Body of pancreas (tissue), 4 donors: ENCODE data around the gene GPX3. TPM values are rescaled to one million over a fixed set of nuclear protein-coding genes. Genes with fewer than 3 reads are reported as not detected.

ENCODE experiments used
- ATAC-seq: fragments of 150-250 bp; one replicate; pipeline ENCODE4 v1.9.1; 2016
- DNase-seq, 4 donors: peaks; one replicate each; pipeline ENCODE4 v3.0.0-alpha.2; 2019
- H3K27ac ChIP-seq, 4 donors: fragments of 200-600 bp; sonication (generic); 1 replicate in 3 of 4; 2 replicates in 1 of 4; pipeline versions ENCODE4 v1.5.1 to v1.6.1; 2016 to 2019; ENCODE audit warnings: mild to moderate bottlenecking in 1 of 4, mixed read lengths in 1 of 4, moderate library complexity in 1 of 4
- H3K27me3 ChIP-seq, 2 donors: fragments of 200-600 bp; sonication (generic); one replicate each; pipeline ENCODE4 v1.6.0; 2016; ENCODE audit warnings: mild to moderate bottlenecking in 1 of 2
- H3K36me3 ChIP-seq, 2 donors: fragments of 200-600 bp; sonication (generic); replicated peaks in 1 of 2; 2 replicates each; pipeline ENCODE4 v1.5.1; 2016; ENCODE audit warnings: low read depth in 2 of 2; ENCODE audit not compliant: insufficient read depth in 1 of 2
- H3K4me1 ChIP-seq: fragments of 200-600 bp; sonication (generic); one replicate; pipeline ENCODE4 v1.6.0; 2016
- H3K4me3 ChIP-seq, 2 donors: fragments of 200-600 bp; sonication (generic); 1 replicate in 1 of 2; 2 replicates in 1 of 2; pipeline ENCODE4 v1.5.1; 2016 to 2019
- H3K9me3 ChIP-seq, 3 donors: fragments of 200-600 bp; sonication (generic); 1 replicate in 2 of 3; 2 replicates in 1 of 3; pipeline ENCODE4 v1.5.1; 2016
- CTCF ChIP-seq, 7 experiments: fragments of 450-650 bp in 4 of 7; fragments of 200-600 bp in 3 of 7; sonication (generic) in 3 of 7; IDR thresholded peaks; one replicate each; pipeline ENCODE4 v1.5.1; 2016 to 2019; ENCODE audit warnings: antibody characterized with exemption in 7 of 7
- POLR2A ChIP-seq, 3 donors: fragments of 450-650 bp; IDR thresholded peaks; one replicate each; pipeline ENCODE4 v1.6.1; 2016; ENCODE audit warnings: antibody characterized with exemption in 3 of 3, mild to moderate bottlenecking in 2 of 3
- WGBS, 2 donors: methylation state at CpG; one replicate each; pipeline ENCODE4 v1.1.5; 2017; 5-methylcytosine and 5-hydroxymethylcytosine counted together
- intact Hi-C: fragments of 100-400 bp; cut with DNase I; formaldehyde crosslinking; loops from one replicate; pipeline ENCODE4 v1.15.1; 2023
- total RNA-seq, 2 donors: library from RNA; depleted of rRNA; stranded (reverse); fragments of >200 nt; gene quantifications; one replicate each; pipeline ENCODE4 v1.1.0, GENCODE V29; 2016

GPX3 gene
- total RNA-seq, 2 donors from 2014 or later, result 686 to 1,482 TPM

DNA sequence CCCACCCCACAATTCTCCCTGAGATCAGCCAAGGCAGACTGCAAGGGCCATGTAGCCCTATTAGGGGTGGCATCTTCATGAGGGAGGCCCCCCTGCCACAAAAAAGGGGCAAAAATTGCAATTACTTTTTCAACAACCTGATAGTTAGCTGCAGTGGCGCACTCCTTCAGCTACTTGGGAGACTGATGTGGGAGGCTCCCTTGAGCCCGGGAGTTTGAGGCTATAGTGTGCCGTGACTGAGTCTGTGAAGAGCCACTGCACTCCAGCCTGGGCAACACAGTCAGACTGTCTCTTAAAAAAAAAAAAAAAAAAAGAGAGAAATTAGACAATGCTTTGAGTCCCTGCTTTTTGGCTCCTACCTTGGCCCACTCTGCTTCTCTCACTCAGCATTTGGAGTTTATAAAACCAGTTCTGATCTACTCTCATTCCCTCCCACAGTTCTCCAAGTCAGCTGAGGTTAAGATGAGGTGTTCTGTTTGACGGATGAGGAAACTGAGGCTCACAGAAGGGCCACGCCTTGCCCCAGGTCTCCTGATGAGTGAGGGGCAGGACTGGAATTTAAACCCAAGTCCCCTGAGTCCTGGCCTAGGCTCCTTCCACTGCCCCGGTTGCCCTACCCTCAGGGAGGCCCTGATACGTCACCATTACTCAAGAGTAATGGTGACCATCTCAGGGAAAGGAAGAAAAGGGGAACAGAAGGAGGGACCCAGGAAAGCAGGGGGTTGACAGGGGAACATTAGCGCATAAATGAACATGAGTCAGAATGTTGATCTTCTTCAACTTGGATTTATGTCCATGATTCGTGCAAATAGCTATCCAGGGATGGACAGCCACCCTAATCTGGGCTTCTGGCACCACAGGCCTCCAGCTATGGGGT lies 9.0 kb downstream of the GPX3 start:
- Histone ChIP-seq H3K4me1 (peaks cover 5% of the 10 kb centered on the region), H3K27ac (no peak overlapping the region), H3K9me3 (no peaks in the 10 kb centered on the region), H3K36me3 (peaks cover 3 to 37% of the 10 kb centered on the region in 2 donors), H3K27me3 (no peaks in the 10 kb centered on the region), H3K4me3 (no peak overlapping the region)
- TF ChIP-seq POLR2A (IDR thresholded peaks at IDR 0.05), result peak in 1 of 3 donors; percentile 4
- no peak for TF ChIP-seq CTCF (IDR thresholded peaks at IDR 0.05)
- DNase-seq, result peak in 1 of 4 donors; percentile 8
- intact Hi-C loops, result no loop called here
- ATAC-seq, result no peak
- WGBS, 2 donors, result 92 to 94% methylated on average over 7 to 9 of the region's 9 CpGs

GRCh38 chr5:151030056-151030336 lies 9.6 kb downstream of the GPX3 start:
- 80 to 89% methylated on average over 1 to 5 of the region's 5 CpGs for WGBS, 2 donors
- no peak for ATAC-seq
- TF ChIP-seq CTCF (IDR thresholded peaks at IDR 0.05) (no peak), POLR2A (IDR thresholded peaks at IDR 0.05) (no peak)
- Histone ChIP-seq H3K36me3 (peaks cover 4 to 42% of the 10 kb centered on the region in 2 donors), H3K9me3 (no peaks in the 10 kb centered on the region), H3K4me3 (no peak overlapping the region), H3K27ac (no peak overlapping the region), H3K27me3 (no peaks in the 10 kb centered on the region), H3K4me1 (no peaks in the 10 kb centered on the region)
- peak in 1 of 4 donors; percentile 13 for DNase-seq
- intact Hi-C loops, result no loop called here

DNA sequence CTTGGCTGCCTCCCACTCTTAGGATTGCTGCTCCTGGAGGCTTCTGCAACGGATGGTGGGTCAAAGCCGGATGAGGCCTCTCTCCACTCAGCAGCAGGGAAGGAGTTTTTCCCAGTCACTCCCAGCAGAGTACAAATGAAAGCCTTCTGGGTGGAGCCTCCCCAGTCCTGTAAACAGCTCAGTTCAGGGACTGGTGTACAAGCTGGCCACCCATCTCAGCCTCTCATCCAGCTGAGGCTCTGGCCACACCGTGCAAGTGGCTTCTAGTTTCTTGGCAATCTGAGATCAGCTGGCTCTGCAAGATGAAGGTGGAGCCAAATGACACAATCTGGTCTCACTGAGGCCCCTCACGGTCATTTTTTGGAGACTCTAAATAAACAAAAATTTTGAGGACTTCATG lies 10.0 kb downstream of the GPX3 start:
- WGBS, 2 donors, result 61 to 73% methylated on average over 2 to 4 of the region's 4 CpGs
- intact Hi-C loops, result no loop called here
- no peak overlapping the region for H3K4me3 ChIP-seq
- ATAC-seq, result peak; percentile 41
- no peaks in the 10 kb centered on the region for H3K4me1 ChIP-seq
- no peak overlapping the region for H3K27ac ChIP-seq
- no peak for TF ChIP-seq POLR2A (IDR thresholded peaks at IDR 0.05)
- no peak for TF ChIP-seq CTCF (IDR thresholded peaks at IDR 0.05)
- H3K36me3 ChIP-seq, result peaks cover 7 to 46% of the 10 kb centered on the region in 2 donors
- DNase-seq, result peak; percentile 14 to 50 (median 35)
- H3K27me3 ChIP-seq, result no peaks in the 10 kb centered on the region
- no peaks in the 10 kb centered on the region for H3K9me3 ChIP-seq

GRCh38 chr5:151031554-151031953 lies 11.2 kb downstream of the GPX3 start:
- Histone ChIP-seq H3K4me3 (no peak overlapping the region), H3K9me3 (no peaks in the 10 kb centered on the region), H3K4me1 (no peaks in the 10 kb centered on the region), H3K36me3 (peaks cover 7 to 57% of the 10 kb centered on the region in 2 donors), H3K27me3 (no peaks in the 10 kb centered on the region), H3K27ac (no peak overlapping the region)
- ATAC-seq (no peak), DNase-seq (peak in 1 of 4 donors; percentile 9)
- TF ChIP-seq POLR2A (IDR thresholded peaks at IDR 0.05) (no peak), CTCF (IDR thresholded peaks at IDR 0.05) (no peak)
- intact Hi-C loops, result no loop called here
- WGBS, 2 donors, result 94 to 95% methylated on average over 11 of the region's 11 CpGs
